Measurements from ENCODE around the gene TRMU. TPM values are rescaled to one million over a fixed set of nuclear protein-coding genes. Genes with fewer than 3 reads are reported as not detected.

TRMU gene
- total and polyA plus RNA-seq, 2 of the 8 experiments (the other 6 are each of a cell fraction or from before 2014, with no cell fraction given): 43.4 to 70.6 TPM

DNA sequence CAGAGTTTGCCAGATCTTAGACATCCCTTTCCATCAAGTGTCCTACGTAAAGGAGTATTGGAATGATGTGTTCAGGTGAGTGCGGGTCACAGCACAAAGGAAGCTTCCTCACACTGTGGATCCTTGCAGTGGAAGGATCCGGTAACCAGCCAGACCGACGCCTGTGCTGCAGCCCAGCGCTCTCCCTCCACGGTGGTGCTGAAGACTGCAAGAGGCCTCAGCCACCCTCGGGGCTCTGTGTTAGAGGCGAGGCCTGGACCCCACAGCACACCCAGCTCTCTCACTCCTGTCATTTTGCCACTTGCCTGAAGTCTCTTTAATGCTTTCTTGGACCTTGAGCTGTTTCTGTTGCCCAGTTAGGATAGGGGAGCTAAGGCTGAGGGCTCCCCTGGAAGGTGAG, 2.4 kb downstream of the TRMU start:
- Histone ChIP-seq H3K36me3 (ENCODE audit: control insufficient read depth in 2 of 4, insufficient read depth in 4 of 4, low read length in 3 of 4) (peaks cover 13 to 43% (median 29%) of the 10 kb centered on the region in 4 experiments), H4K20me1 (replicated peaks in 1 of 2; ENCODE audit: control insufficient read depth in 1 of 2, insufficient read depth in 2 of 2, low read length in 2 of 2) (peaks cover 7 to 11% of the 10 kb centered on the region in 2 experiments), H2AFZ (ENCODE audit: low read length) (no peak overlapping the region), H3K79me2 (ENCODE audit: control insufficient read depth in 1 of 2, insufficient read depth in 2 of 2, low read length in 2 of 2) (peaks cover 9 to 35% of the 10 kb centered on the region in 2 experiments), H2BK120ac (replicated peaks; ENCODE audit: low read depth, low read length) (no peak overlapping the region), H4K5ac (ENCODE audit: insufficient read length, low read depth, low read length) (no peak overlapping the region), H3K4me3 (ENCODE audit: extremely low read depth in 1 of 4, insufficient read depth in 2 of 4, low read depth in 3 of 4, low read length in 4 of 4) (no peak overlapping the region), H3K4me1 (replicated peaks in 1 of 4; ENCODE audit: control insufficient read depth in 3 of 4, insufficient read depth in 4 of 4, low read length in 3 of 4) (peaks cover 0 to 4% (median 3%) of the 10 kb centered on the region in 4 experiments; a peak in 3 of 7 replicates), H3K27ac (ENCODE audit: low read depth, low read length) (no peak overlapping the region), H3K23me2 (ENCODE audit: low read depth, low read length) (0 out of 2 replicates have a peak, but pooled peaks cover 2% of the 10 kb centered on the region), H3K9ac (replicated peaks in 1 of 4; ENCODE audit: extremely low read depth in 1 of 4, low read depth in 3 of 4, low read length in 3 of 4) (no peak overlapping the region), H4K91ac (replicated peaks; ENCODE audit: insufficient read length, low read length) (no peak overlapping the region), H3K27me3 (replicated peaks in 1 of 4; ENCODE audit: control insufficient read depth in 3 of 4, extremely low read depth in 1 of 4, insufficient read depth in 3 of 4, low read length in 3 of 4) (no peaks in the 10 kb centered on the region), H2AK5ac (ENCODE audit: low read depth, low read length) (no peak overlapping the region), H3K23ac (ENCODE audit: insufficient read length) (no peak overlapping the region), H3K14ac (ENCODE audit: insufficient read length) (no peak overlapping the region), H3K4me2 (ENCODE audit: insufficient read depth in 1 of 2, low read depth in 2 of 2, low read length in 2 of 2) (no peak overlapping the region; a peak in 1 of 4 replicates), H3K4ac (replicated peaks; ENCODE audit: insufficient read length, low read depth, low read length) (no peak overlapping the region), H2BK12ac (ENCODE audit: low read depth, low read length) (no peak overlapping the region), H4K8ac (ENCODE audit: extremely low read depth, insufficient read depth, low read length) (no peak overlapping the region), H3K9me3 (ENCODE audit: insufficient read depth in 2 of 2, low read depth in 1 of 2, low read length in 1 of 2) (no peaks in the 10 kb centered on the region), H3K79me1 (ENCODE audit: low read depth, low read length) (peaks cover 12% of the 10 kb centered on the region), H3K18ac (ENCODE audit: extremely low read depth, low read length) (no peak overlapping the region), H2BK5ac (ENCODE audit: low read depth, low read length) (no peak overlapping the region), H2BK20ac (ENCODE audit: low read length) (no peak overlapping the region), H3K56ac (replicated peaks; ENCODE audit: insufficient read length, low read depth, low read length) (no peak overlapping the region), H2BK15ac (ENCODE audit: low read length) (no peak overlapping the region)
- TF ChIP-seq MAFK (IDR thresholded peaks at IDR 0.05; ENCODE audit: low read depth, low read length): no peak
- no peak for TF ChIP-seq TBP (IDR thresholded peaks at IDR 0.05; ENCODE audit: low read depth, low read length)
- TF ChIP-seq CHD1 (IDR thresholded peaks at IDR 0.05; ENCODE audit: low read depth, low read length): no peak
- TF ChIP-seq KDM4A (IDR thresholded peaks at IDR 0.05; ENCODE audit: low read depth, low read length, severe bottlenecking): no peak
- CTCF ChIA-PET (ENCODE audit: partially characterized antibody): no interaction called here
- FAIRE-seq (no peak), DNase-seq (ENCODE audit: low read depth in 1 of 2, low spot score in 2 of 2) (no peak)
- 90% methylated on average over 9 of the region's 9 CpGs; no CpG with 5 or more reads in 1 of the 2 experiments for WGBS, 2 experiments (ENCODE audit: extremely low coverage in 1 of 2, insufficient coverage in 1 of 2, insufficient read length in 1 of 2, insufficient replicate concordance in 2 of 2, low coverage in 1 of 2, low lambda C conversion rate in 2 of 2, missing lambda C conversion rate in 1 of 2)
- POLR2A ChIA-PET (ENCODE audit: partially characterized antibody): interaction anchor here (1.1 to 2.0 kb wide), 3 partner anchors 13 to 195 kb away, joined by 3 to 6 read pairs (median 3); no protein-coding TSS in a partner anchor
